ENCODE results near the gene TOP3B.

The TOP3B gene

DNA sequence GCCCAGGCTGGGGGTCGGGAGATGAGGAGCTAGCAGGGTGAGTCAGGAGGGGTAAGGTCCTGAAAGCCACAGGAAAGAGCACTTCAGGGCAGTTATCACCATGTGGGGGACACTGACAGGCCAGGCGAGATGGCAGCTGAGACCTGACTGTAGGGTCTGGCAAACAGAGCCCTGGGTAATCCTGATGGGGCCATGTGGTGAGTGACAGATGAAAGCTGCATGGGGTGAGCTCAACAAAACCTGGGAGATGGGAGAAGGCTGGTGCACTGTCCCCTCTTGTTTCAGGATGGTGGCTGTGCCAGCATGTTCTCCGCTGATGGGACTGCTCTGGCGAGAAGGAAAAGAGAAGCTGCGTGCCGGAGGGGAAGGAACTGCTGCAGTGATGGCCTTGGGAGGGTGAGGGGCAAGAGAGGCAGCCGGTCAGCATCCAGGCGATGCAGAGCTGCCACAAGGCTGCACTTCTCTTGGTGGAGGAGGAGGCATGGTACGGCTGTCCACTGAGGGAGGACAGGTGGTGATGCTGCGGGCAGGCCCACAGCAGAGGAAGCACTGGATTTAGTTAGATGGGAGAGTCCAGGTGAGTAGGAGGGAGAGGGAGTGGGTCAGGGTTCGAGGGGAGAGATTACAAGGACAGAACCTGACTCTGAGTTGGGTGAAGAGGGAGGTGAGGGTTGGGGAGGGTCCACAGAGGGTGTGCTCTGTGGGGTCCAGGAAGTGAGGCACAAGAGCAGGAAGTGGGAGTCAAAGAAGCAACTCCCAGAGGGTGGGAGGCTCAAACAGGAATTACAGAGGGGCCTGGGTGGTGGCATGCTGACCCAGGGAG is 3.8 kb downstream of the TOP3B start:
- no peak for DNase-seq

DNA sequence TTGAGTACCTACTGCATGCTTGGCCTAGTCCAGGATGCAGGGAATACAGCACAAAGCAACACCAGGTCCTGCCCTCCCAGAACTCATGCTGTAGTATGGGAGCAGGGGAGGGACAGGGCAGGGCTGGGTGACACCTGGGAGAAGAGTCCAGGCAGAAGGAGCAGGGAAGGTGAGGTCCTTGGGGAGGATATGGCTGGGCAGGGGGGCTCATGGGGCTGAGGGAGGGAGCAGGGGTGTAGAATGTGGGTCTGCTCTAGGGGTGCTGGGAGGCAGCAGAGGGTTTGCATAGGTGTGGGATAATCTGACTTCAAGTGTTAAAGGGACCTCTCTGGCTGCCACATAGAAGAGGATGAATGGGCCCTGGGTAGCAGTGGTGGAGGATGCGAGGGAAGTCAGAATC is 4.8 kb downstream of the TOP3B start:
- no peak for DNase-seq

DNA sequence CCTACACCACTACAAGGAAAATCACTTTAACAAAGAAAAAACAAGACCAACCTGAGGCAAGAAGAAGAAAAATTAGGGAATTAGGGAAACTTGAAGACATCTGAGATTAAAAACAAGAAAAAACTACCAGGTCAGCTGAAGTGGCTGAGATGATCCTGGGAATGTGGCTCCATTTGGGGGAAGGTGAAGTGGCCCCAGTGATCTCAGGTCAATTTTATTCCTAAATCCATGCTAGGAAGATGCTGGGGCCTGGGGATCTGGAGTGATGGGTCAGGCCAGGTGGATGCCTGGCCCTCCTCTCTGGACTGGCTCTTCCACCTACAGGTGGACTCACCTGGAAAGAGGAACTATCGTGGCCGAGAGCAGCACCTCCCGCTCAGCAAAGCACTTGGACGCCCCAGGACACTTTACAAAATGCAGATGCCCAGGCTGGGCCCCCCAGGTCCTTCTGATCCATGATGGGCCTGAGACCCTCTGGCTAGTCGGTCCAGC is 6.7 kb downstream of the TOP3B start:
- no peak for DNase-seq

DNA sequence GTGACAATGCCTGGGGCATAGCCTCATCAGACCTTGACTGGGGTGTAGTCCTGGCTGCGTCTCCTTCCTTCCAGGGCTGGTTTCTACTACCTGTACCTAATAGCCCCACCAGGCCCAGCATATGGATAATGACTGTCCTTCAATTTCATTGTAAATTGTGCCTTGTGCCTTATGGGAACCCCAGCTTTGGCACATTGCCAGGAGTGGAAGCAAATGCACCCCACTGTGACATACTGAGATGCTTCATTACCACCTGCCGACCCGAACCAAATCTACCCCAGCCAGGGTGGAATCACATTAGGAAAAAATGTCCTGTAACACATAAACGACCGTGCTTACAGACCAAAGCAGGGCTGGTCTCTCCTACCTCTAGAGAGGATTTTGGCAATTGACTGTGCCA is 7.3 kb downstream of the TOP3B start:
- no peak for DNase-seq

DNA sequence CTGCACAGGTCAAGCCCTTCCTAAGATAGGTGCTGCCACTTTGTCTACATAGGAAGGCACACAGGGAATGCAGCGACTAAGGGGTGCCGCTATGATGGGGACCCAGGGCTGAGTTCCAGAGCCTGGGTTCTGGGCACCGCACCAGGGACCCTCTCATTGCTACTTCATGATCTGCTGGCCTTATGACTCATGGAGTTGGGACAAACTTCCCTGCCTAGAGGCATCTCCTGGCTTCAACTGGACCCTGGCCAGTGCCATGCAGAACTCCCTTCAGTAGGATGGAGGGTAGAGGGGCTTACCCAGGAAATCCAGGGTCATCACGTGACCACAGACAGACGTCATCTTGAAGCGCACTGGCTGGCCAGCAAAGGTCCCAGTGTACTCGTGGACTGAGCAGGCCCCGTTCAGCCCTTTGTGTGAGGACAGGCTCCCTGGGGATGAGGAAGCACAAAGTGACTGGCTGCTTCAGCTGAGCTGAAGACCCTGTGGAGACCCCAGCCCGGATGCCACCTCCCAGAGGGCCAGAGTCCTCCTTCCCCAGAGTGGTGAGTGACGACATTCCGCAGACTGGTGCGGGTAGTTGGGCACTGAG is 8.4 kb downstream of the TOP3B start:
- no peak for DNase-seq

DNA sequence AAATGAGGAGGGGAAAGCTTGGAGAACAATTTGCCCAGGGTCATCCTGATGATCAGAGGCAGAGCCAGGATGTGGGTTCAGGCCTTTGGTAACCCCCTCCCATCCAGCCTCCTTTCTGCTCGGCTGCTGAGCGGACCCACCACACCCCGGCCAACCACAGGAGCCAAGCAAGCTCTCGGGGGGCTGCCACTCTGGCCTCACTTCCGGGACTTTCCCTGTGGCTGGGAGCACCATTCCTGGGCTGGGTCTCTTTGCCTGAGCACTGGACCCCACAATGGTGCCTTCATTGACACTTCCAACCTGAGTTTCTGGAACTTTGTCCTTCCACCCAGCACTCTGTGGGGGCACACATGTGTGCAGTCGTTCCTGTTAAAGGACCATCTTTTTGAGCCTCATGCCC is 9.8 kb downstream of the TOP3B start:
- DNase-seq: no peak

DNA sequence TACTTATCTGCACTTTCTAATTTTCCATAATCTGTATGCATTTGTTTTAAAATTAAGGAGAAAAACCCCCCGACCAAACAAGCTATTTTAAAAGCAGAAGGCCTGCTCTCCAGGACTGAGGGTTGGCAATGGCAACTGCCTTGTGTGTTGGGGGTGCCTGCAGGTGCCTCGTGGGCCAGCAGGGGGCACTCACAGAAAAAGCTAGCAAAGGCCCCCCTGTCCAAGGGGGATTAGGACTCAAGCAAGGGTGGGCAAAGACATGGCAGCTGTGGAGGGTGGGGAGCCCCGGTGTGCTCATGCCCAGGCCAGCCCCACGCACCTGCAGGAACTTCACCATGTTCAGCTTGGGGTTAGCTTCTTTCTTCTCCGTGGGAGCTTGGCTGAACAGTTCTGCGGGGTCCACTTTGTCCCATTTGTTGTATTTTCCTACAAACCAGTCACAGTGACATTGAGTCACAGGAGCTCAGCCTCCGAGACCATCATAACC is 10.3 kb downstream of the TOP3B start:
- DNase-seq: peak; percentile 10

DNA sequence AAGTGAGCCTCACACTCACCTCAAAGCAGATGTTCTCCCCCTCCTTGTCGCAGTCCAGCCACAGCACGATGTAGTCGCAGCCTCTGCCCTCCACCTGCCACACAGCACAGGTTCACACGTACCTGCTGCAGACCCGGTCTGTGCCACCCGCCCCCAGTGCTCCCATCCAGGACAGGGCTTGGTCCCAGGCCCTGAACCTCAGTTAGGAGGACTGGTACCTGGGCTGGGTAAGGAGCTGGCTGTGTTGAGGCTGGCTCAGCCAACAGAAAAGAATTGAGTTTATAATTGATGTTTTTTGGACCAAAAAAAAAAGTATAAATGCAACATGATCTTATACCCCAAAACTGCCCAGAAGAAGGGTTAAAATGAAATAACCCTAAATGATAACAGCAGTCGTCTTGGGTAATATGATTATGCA is 10.7 kb downstream of the TOP3B start:
- no peak for DNase-seq

DNA sequence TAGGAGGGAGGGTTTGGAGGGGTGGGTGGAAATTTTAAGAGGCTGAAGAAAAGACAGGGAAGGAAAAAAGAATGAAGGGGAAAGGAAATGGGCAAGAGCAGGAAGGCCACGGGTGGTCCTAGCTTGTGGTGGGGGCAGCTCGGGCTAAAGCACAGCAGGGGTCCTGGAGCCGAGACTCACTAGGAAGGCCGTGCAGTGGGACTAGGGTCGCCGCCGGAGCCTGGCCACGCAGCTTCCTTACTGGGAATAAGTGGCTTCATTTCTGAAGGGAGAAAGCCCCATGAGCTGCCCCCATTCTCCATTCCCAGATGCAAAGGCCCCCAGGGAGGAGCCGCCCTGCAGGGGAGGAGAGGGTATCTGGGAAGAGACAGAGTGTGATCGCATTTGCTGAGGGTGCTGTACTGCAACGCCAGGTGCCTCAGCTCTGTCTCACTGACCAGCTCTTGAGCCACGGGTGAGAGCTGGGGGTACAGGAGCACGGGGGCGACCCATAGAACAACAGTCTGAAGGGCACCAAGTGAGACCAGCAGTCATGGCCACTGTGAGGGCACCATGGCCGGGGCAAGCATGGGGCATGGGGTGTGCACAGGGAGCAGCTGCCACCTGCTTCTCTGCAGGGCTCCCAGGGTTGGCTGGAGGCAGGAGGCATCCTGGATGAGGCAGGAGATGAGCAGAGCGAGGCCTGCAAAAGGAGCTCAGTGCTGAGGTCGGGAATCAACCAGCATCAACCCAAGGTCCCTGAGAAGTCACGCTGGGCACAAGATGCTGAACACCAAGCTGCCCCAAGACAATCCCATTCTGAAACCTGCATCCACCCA is 11.6 kb downstream of the TOP3B start:
- no peak for DNase-seq

DNA sequence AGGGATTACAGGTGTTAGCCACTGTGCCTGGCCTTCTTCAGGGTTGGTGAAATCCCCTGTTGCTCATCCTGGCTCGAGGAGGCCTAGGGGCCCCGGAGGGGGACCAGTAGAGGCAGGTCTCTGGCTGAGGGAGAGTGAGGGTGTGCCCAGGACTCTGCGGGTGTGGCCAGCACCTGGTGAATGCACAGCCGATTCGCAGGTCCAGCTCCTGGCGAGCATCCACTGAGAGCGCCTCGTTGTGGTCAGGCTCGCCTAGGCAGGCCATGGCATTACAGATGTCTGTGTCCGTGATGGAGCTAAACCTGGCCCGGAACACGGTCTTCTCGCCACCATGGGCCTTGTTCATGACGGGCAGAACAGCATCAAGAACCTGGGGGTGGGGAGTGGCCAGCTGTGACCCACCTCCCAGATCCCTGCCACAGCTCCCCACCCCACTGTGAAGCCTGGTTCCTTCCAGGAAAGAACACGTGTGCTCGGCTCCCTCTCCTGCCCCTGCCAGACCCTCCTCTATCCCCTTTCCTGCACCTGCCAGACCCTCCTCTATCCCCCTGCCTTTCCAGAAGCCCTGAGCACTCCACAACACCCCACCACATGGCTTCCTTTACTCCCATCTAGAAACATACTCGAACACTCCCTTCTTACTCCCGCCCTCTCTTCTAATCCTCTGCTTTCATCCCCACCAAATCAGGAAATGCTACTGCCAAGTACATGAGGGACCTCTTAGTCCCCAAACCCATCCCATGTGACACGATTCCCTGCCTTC is 12.4 kb downstream of the TOP3B start:
- no peak for DNase-seq

DNA sequence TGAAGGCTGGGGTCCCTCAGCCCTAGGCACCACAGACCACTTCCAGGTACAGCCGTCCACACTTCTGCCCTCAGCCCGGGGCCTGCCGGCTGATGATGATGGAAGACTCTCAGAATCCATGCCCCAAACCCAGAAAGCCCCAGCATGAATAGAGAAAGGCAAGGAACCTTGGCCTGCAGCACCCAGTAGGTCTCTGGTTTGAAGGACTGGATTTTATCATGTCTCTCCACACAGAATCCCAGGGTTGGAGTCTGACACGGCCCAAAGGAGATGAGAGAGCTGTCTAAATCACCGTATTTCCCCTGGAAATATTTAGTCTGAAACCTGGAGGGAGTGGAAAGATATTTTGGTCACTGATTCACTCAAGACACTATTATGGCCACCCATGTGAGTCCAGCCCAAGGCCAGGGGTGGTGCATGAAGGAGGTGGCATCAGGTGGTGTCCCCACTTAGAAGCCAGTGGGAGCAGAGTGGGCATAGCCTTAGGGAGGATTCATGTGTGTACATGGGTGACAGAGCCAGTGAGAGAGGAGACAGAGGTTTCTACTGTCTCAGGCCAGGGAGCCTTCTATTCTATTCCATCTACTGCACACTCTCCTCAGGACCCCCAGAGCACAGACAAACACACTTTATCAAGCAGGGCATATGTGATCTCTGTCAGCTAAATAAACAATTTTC is 14.0 kb downstream of the TOP3B start:
- DNase-seq: no peak

DNA sequence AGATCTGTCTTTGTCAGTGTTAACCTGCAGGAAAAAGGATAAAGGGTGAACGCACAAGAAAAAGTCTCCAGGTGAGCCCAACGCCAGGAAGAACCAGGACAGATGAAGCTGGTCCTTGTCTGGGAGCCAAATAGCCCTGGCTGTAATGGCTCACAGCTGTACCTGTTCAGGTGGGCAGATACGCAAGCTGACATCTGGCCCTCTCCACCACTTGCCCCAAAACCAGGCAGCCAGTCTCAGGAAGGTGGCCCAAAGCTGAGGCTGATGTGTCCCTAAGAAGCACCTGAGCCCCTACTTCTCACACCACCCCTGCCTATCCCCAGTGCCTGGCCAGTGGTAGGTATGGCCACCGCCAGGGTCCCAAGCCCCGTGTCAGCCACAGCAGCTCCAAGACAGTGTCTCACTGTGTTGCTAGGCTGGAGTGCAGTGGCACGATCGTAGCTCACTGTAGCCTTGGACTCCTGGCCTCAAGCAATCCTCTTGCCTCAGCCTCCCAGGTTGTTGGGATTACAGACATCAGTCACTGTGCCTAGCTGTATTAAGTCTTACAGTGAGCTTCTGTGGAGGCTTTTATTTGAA is 14.8 kb downstream of the TOP3B start:
- DNase-seq: no peak

DNA sequence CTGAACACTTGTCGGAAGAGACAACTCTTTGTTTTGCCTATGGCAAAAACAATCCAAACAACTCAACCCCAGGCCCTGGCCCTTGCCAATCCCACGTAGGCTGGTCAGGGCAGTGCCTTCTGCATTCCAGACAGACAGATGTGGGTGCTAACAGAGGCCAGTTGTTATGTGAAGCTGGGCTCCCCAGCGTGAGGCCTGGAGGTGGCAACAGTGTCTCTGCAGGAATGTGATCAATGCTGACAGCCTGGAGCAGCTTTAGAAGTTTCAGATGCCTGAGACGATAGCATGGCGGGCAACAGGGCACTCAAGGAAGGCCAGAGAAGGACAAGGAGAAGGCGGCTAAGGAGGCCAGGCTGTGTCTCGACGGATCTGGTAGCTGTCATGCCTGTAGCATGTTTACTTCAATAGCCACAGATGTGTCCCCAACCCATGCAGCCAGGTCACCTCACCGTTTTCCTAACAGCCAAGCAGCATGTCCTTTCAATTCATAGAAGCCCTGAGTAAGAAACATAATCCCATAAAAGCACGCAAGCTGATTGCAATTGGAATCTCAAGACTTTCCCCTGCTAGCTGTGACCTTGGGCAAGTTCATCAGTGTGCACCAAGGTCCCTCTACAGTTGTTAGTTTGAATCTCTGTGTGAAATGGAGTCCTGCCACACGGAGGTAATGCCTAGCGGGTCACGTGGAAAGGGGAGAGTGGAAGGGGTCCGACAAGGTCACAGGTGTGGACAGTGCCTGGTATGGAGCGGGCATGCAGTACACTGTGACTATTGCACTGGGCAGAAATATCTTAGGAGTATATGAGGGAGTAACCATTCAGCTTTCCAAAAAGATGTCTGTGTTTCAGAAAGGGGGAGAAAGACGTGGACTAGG is 15.7 kb downstream of the TOP3B start:
- no peak for DNase-seq

DNA sequence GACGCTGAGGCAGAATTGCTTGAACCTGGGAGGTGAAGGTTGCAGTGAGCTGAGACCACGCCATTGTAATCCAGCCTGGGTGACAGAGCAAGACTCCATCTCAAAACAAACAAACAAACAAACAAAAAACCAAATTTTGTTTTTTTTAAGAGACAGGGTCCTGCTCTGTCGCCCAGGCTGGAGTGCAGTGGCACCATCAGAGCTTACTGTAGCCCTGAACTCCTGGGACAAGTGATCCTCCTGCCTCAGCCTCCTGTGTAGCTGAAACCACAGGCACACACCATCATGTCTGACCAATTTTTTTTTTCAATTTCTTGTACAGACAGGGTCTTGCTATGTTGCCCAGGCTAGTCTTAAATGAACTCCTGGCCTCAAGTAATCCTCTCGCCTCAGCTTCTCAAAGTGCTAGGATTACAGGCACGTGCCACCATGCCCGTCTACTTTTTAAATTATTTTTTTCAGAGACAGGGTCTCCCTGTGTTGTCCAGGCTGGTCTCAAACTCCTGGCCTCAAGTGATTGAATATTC is 16.8 kb downstream of the TOP3B start:
- DNase-seq: no peak

DNA sequence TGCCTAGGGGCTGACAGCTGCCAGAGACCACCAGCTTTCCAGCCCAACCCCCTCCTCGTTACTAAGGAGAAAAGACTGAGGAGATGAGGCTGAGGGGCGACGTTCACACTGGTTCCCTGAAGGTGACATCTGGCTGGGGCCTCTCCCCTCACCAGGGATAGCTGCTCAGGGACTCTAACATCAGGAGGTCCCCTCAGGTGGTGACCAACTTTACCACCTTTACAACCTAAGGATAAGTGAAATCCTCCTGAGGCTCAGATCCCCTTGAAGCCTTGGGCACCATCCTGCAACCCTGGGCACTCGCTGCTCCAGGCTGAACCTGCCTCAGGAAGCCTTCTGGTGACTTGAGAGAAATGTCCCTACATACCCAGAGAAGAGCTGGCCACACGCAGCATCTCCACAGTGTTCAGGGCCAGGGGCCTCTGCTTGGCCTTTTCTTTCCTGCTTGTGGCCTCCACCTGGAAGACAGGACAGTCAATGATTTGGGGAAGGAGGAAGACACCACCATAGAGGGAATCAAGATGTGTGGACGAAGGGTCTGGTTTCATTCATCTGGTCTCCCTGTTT is 17.6 kb downstream of the TOP3B start:
- no peak for DNase-seq

DNA sequence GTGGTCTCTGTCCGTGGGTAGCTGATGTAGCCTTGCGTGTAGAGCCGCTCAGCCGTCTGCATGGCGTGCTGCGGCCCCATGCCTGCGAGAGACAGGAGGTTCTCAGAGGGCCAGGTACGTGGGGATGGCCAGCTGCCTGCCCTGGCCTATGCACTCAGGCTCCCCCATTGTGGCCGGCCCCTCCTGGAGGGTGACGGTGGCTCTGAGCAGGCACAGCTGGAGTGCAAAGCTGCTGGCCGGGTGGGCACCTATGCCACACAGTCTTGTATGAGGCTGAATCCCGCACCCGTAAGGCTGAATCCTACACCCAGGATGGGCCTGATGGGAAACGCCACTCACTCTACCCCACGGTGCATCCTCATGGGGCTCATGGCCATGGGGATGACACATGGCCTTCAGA is 18.4 kb downstream of the TOP3B start:
- DNase-seq: no peak

DNA sequence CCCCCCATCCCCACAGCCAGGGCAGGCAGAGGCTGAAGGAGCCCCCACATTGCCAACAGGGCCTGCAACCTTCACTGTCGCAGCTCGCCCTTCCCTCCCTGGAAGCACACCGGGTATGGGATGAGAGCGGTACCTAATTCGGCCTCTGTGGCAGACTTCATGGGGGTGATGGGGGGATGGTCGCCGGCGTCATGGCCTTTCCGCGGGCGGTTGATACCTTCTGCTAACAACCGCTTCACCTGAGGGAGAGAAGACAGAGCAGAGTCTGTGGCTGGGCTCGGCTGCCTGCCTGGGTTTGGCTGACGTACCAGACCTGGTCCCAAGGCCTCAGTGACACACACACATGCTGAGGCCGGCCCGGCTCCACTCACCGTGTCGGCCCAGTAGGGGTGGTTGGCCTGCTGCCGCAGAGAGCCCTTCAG is 18.8 kb downstream of the TOP3B start:
- no peak for DNase-seq

DNA sequence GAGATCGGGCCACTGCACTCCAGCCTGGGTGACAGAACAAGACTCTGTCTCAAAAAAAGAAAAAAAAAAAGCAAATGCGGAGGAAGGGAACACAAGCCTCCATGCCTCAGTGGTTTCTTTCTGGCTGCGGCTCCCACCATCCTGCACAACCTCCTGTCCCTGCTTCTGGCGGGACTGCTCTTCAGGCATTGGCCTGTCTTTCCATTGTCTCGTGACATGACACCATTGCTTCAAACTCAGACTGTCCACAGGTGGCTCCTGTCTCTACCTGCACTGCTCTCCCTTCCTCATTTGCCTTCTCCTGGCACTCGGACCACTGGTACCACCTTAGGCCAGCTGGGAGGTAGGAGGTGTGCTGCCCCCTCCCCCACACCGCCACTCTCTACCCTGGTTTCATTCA is 19.3 kb downstream of the TOP3B start:
- DNase-seq: no peak

DNA sequence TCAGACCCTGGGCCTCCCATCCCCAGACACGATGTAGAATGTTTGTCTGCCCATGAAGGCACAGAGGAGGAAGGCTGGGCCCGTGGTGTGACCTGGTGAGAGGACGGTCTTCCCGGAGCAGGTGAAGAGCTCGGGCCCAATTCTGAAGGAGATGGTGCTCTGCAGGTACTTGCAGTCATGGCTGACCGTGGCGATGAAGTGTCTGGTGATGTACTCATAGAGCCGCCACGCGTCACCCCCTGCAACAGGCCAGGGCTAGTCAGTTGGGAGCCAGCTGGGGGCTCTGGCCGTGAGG is 20.0 kb downstream of the TOP3B start:
- DNase-seq: no peak

DNA sequence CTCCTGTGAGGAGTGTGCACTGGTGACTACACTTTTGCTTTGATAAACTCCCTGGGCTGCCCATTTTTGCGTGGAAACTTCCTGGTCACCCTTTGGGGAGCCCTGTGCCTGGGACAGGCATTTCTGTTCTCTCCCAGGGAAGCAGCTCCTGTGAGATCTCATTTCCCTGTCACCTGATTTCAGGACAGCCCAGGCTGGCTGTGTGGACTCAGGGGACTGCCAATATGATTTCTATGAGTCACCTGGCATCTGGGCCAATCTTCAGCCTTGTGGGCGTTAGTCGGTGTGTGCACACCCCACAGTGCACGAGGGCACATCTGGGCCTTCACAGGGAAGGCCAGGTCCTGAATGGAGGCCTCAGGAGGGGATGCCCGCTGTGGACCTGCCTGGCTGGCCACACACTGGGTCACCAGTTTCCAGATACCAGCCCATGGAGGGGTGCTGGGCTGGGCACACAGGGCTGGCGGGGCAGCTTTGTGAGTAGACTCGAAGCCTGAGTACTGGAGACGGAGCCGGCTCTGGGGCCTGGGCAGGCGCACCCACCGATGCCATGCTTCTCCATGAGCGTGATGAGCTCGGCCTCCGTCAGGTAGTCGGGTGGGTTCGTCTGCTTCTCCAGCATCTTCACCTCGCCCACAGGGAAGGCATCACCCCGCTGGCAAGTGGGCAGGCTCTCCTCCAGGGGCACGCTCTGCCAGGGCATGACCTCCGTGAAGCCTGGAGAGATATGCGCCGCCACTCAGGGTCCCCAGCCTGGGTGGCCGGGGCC is 20.5 kb downstream of the TOP3B start:
- no peak for DNase-seq
